G401 (cell line): ENCODE measurements around the gene PARP1. TPM values are rescaled to one million over a fixed set of nuclear protein-coding genes. Genes with fewer than 3 reads are reported as not detected.
A peak's percentile ranks its signal among the peaks of the same experiment; 100 is the strongest.
"Not testable (repeated sequence)": the region's sequence is repeated elsewhere in the genome, so short reads cannot be mapped to it uniquely, and the experiment has no call there.

Source experiments
- DNase-seq: peaks from one replicate; pipeline ENCODE4 v3.0.0-alpha.2; 2015; ENCODE audit warnings: low spot score
- in situ Hi-C: cut with HindIII; loops from 2 replicates; pipeline ENCODE4 v1.10.0; 2016; ENCODE audit warnings: low sequenced_read_pairs, mixed read lengths
- total RNA-seq: library from RNA; depleted of rRNA; stranded (reverse); fragments of >200 nt; shearing (Covaris generic); gene quantifications from 2 replicates; pipeline ENCODE4 v1.2.3, GENCODE V29; 2014

PARP1 gene
- total RNA-seq, 1 experiment from 2014 or later, result 218 TPM

DNA sequence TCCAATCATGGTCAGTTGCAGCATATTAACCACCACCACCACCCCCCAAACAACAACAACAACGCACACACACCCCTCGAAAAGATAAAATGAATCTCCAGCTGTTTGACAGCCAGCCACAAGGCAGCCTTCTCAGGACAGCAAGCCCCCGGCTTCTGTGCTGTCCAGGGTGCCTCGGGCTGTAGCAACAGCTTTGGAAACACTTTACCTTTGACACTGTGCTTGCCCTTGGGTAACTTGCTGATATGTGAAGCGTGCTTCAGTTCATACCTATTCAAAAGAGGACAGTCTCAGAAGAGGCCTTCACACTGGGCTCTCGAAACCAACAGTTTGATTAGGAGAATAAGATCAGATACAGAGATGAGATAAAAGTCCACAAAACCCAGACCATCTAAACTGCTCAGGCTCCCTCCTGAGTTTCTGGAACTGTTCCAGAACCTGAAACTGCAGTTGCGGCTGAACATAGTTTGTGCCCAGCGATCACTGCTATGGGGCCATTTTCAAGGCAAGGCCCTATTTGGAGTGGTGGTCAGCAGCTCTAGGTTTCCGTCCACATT is 44.9 kb downstream of the PARP1 start:
- no peak for DNase-seq
- in situ Hi-C loops, result no loop called here

DNA sequence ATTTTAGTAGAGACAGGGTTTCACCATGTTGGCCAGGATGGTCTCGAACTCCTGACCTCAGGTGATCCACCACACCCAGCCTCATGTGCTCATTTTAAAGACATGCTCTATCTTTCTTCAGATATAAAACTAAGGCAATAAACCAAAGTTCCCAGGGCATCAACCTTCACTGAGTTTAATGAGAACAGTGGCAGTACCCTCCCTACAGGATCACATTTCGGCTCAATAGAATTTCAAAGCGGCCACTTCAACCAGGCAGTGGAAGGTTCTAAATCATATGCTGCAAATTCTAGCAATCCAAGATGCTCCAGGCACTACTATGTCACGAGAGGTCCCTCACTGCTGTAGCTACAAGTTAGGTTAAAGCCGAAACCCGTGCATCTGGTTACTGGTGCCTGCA is 45.5 kb downstream of the PARP1 start:
- DNase-seq, result no peak
- in situ Hi-C loops, result no loop called here

DNA sequence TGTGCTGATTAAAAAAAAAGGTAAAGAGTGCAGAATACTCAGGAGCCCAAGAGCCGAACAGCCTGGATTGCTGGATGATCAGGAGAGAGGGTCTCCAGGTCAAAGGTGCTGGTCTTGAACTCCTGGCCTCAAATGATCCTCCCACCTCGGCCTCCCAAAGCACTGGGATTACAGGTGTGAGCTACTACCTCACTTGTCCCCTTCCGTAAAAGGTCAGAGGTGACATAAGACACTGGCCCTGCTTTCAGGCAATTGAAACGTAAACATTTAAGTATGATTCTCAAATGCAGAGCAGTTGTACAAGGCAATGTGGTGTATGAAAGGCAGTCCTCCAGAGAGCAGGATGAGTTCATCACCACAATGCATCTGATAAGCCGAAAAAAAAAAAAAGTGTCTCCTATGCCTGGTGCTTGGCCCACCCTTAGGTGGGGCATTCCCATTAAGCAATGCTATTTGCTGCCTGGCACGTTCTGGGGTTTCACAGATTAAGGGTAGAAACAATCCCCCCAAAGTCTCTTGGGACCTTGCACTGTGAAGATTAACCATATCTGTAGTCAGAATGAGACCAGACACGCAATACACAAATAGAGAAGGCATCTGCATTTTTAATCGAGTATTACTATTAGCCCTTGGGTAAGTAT is 47.7 kb downstream of the PARP1 start:
- in situ Hi-C loops, result no loop called here
- no peak for DNase-seq

DNA sequence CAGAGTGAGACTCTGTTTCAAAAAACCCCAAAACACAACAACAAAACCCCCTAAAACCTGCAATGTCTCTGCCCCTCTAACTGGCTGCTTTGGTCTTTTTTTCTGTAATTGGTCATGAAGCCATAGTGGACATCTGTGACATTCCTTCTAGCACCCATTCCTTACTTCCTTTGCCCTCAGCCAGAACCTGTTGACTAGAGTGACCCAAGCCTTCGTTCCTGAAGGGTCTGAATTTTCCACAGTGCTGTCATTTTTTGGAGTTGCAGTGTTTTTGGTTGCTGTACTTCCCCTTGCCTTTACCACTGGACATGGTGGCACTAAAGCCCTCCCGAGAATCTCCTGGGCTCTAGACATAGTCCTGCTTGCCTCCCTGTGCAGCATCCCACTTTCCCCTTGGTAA is 50.5 kb downstream of the PARP1 start:
- in situ Hi-C loops, result no loop called here
- no peak for DNase-seq

DNA sequence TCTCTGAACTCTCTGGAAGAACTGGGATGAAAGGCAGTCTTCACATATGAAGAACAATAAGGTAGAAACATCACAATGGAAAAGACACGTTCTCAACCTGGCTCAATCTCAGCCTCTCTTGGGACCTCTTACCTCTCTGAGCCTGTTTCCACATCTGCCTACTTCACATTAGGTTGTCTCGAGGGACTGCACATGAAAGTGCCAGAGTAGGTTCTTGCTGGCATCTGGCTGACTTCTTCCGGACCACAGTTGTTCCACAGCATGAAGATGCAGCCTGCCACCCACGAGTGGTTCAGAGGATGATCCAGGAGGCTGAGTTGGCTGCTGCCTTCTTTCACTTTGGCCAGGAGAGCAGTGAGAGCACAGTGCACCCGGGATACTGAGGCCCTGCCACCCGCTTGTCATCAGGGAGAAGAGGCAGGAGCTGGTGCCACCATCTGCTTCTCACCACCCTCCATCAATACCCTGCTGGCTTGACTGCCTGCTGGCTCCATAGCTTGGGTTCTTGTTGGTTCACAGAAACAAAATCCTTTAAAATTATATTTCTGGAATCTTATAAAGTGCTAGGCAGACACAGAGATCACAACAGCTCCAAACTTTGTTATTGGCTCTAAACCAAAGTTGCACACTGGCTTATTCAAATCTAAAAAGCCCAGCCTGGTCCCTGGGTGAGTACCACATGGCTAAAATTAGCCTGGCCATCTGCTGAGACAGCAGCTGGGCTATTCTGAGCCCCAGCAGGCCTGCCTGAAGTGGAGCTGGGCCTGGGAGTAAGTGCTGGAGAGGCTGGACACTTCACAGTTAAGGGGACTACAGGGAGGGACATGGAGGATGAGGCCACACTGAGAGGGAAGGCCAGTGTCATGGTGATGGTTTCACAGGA is 52.0 kb downstream of the PARP1 start:
- DNase-seq, result peak; percentile 86
- in situ Hi-C loops, result no loop called here

DNA sequence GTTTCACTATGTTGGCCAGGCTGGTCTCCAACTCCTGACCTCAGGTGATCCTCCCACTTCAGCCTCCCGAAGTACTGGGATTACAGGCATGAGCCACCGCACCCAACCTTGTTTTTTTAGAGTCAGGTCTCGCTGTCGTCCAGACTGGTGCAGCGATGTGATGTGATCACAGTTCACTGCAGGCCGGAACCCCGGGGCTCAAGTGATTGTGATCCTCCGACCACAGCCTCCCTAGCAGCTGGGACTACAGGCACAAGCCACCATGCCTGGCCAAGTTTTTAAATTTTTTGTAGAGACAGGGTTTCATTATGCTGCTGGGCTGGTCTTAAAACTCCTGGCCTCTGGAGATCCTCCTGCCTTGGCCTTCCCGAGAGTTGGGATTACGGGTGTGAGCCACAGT is 52.9 kb downstream of the PARP1 start:
- in situ Hi-C loops, result no loop called here
- DNase-seq, result no peak

DNA sequence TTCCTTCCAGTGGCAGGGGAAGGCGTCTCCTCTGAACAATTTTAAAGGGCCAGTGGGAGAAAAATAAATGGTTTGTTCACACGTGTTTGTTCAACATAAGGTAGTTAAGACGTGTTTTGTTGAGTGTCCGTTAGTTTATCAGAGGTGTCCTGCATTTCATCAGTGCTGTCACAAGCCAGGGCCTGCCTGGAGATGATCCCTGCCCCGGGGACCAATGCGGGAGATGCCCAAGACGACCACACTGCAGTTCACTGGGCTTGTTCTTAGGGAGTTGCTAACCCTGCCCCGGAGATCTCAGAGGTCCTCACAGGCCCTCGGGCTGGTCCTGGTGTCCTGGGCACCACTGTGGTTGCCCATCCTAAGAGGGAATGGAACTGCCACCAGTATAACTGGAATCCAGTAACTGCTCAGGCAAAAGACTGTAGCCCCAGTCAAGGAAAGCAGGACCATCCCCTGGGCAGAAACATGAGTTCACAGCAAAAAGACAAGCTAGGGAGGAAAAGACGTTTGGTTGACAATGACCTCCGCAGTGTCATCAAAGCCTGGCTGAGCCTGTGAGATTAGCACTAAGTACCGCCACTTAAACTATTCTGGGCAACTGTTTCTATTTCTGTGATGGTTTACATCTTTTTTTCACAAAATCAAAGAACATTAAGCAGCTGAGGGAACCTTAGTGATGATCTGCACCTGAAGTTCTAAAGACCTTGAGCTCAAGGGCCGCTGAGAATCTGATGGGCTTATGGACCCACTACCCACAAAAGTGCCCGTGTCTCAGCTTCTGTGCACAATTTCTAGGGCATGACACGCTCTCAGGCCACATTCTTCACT is 54.0 kb downstream of the PARP1 start:
- DNase-seq, result no peak
- in situ Hi-C loops, result no loop called here

DNA sequence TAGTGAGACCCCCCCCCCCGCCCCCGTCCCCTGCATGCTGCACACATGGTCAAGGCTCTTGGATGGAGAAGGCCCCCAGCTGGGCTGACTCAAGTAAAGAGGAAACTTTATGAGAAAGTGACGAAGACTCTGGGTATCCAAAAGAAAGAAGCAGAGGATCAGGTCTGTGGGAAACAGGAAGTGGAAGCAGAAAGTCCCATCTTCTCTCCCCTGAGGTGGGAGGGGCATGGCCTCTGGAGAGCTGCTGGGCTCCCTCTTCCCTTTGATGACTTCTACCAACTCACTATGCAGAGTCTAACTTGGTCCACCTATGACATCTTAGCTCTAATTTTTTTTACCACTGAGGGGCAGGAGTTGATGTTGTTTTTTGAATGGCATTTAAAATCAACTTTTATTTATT is 56.2 kb downstream of the PARP1 start:
- no peak for DNase-seq
- in situ Hi-C loops, result no loop called here

DNA sequence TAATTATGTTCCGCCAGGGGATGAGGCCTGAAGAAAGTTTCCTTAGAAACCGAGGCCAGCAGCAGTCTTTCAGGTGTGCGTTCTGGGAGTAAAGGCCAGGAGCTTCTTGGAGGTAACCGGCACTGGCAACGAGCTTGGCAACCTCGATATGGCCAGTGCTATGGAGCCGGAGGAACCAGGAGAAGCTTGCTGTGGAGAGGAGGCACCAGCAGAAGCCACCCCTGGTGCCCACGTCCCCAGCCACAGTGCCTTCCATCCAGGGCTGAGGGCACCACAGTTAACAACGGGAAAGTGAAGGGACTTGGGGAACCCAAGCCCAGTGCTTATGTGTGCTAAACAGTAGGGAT is 57.4 kb downstream of the PARP1 start:
- no peak for DNase-seq
- in situ Hi-C loops, result no loop called here

DNA sequence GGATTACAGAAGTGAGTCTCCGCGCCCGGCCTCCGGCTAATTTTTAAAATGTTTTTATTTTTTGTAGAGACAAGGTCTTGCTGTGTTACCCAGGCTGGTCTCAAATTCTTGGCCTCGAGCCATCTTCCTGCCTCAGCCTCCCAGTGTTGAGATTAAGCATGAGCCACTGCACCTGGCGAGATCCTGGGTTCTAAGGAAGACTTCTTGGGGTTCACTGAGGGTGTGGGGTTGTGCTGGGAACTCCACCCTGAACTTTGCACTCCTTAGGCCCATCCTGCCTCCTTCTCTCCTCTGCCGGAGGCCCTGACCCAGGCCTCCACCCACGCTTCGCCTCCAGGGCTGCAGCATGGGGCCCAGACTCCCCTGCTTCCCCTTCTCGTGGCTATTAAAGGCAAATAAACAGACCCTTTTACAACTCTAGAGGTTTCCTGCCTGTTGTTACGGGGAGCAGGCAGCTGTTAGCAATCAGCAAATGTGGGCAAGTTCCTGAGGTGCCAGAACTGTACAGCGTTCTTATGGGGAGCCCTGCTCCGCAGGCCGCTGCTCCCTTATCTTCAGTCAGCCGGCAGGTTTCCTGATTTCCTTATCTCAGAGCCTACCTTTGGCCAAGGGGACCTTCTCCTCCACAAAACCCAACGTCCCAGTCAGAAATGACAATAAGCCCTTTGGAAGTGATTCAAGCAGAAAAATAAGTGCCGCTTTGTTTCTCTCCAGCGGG is 57.9 kb downstream of the PARP1 start:
- in situ Hi-C loops, result no loop called here
- DNase-seq, result no peak

DNA sequence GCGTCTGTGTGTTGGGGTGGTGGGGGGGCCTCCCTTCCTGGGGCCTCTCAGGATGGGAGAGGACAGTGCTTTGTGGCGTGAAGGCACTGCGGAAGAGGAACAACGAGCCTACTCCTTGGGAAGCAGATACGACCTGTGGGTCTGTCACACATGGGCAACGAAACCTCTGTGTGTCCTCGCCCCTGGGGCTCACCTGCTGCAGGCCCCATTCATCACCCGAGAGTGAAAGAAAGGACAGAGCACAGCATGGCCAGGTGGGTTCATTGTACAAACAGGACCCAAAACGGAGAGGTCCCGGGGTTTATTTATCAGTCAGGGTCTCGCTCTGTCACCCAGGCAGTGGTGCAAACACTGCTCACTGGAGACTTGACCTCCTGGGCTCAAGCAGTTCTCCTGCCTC is 58.8 kb downstream of the PARP1 start:
- DNase-seq, result no peak
- in situ Hi-C loops, result no loop called here

DNA sequence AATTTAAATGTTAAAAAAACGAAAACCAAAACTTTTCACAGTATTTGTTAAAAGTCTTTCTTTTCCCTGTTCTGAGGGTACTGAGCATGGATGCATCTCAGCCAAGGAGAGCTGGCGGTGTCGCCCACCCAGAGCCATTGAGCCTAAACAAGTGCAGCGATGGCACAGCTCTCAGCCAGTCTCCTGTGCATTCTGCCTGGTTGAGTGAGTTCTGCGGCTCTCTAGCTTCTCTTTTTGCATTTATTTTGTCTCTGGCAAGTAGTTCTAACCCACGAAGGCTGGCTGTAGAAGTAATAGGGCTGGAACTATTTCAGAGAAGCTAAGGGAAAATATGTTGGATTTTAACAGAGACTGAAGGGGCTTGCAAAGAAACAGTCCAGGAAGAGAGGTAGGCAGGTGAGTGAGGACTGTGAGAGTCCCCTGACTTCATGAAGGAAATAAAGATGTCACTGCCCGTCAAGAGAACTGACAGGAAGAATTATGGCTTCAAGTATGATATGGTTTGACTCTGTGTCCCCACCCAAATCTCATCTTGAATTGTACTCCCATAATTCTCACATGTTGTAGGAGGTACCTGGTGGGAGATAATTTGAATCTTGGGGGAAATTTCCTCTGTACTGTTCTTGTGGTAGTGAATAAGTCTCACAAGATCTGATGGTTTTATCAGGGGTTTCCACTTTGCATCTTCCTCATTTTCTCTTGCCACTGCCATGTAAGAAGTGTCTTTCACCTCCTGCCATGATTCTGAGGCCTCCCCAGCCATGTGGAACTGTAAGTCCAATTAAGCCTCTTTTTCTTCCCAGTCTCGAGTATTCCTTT is 63.2 kb downstream of the PARP1 start:
- no peak for DNase-seq
- in situ Hi-C loops, result no loop called here

DNA sequence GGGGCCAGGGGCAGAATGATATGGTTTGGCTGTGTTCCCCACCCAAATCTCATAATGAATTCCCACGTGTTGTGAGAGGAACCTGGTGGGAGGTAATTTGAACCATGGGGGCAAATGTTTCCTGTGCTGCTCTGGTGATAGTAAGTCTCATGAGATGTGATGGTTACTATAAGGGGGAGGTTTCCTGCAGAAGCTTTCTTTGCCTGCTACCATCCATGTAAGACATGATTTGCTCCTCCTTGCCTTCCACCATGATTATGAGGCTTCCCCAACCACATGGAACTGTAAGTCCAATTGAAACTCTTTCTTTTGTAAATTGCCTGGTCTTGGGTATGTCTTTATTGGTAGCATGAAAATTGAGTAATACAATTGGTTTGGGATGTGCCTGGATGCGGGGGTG is 65.2 kb downstream of the PARP1 start:
- in situ Hi-C loops, result no loop called here

DNA sequence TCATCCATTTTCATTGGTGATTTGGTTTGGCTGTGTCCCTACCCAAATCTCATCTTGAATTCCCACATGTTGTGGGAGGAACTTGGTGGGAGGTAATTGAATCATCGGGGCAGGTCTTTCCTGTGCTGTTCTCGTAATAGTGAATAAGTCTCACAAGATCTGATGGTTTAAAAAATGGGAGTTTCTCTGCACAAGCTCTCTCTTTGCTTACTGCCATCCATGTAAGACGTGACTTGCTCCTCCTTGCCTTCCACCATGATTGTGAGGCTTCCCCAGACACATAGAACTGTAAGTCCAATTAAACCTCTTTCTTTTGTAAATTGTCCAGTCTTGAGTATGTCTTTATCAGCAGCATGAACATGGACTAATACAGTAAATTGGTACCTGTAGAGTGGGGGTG is 67.8 kb downstream of the PARP1 start:
- DNase-seq, in situ Hi-C loops: not testable (repeated sequence)

More for the DNA sequence above, 65.2 kb downstream of the PARP1 start:
- DNase-seq, result no peak

DNA sequence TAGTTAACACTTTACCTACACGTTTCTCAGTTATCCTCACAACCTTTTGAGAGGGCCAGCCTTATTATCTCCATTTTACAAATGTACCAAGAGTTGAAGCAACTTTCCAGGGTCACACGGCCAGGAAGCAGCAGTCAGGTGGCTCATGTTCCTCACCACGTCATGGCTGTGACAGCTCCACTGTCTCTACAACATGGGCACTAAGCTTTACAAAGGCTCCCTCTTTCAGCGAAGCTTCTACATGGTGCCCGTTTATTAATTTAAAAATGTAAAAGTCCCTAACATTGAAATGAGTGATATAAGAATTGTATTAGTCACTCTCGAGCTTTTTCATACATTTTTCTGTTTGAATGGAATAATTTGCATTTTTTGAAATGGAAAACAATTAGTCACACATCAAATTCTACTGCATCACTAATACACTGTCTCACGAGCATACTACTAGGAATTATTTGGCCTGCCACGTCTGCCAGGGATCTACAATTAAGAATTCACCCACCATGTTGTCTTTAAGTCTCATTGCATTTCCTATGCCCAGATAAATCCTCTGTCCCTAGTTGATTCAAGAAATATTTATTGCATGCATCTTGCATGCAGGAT is 70.5 kb downstream of the PARP1 start:
- no peak for DNase-seq
- in situ Hi-C loops, result no loop called here

DNA sequence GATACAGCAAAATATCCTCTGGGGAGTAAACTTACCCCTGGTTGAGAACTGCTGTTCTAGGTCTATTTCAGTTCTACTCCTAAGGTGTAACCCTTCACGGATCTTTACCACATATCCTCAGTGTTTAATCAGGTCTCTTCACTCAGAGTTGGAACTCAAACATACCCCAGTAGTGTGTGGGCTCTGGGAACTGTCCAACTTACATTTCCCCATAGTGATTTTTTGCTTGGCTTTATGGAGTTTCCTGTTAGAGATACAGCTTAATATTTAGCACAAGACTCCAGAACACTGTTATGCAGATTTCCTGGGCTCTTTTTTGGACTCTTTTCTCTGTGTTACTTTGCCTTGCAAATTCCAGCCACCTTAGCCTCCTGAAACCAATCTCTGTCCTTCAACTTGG is 72.2 kb downstream of the PARP1 start:
- no peak for DNase-seq
- in situ Hi-C loops, result no loop called here

DNA sequence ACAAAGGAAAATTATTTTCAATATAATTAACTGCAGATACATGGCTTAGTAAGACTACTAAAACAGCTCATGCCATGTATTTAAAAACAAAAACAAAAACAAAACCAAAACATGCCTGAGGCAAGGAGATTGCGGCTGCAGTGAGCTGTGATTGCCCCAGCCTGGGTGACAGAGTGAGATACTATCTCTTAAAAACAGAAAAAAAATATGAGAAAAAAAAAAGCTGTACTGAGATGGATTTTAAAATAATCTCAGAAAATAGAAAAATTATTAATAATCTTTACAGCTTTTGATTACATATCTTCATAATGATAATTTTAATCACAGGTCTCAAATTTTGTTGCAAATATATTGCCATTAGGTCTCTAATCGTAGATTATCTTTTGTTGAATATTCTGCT is 74.9 kb downstream of the PARP1 start:
- in situ Hi-C loops, result no loop called here
- DNase-seq, result no peak

DNA sequence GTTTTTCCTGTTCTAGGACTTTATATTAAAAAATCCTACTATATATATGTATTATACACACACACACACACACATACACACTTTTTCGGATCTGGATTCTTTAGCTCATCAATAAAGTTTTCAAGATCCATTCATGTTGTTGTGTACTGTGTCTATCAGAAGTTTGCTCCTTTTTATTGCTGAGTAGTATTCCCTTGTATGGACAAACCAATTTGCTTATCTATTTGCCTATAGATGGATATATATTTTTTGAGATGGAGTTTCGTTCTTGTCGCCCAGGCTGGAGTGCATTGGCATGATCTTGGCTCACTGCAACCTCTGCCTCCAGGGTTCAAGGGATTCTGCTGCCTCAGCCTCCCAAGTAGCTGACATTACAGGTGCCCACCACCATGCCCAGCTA is 78.7 kb downstream of the PARP1 start:
- DNase-seq, result no peak
- in situ Hi-C loops, result no loop called here
